Uterus (tissue), 4 donors: ENCODE results near the gene TIRAP. TPM values are rescaled to one million over a fixed set of nuclear protein-coding genes. Genes with fewer than 3 reads are reported as not detected.

ENCODE experiments used
- DNase-seq, 2 donors: peaks; one replicate each; pipeline ENCODE4 v3.0.0-alpha.2; 2019 to 2020
- H3K27ac ChIP-seq, 2 donors: fragments of 200-600 bp; sonication (generic); 1 replicate in 1 of 2; 2 replicates in 1 of 2; pipeline ENCODE4 v1.5.1; 2016 to 2018
- H3K27me3 ChIP-seq, 2 donors: fragments of 200-600 bp; sonication (generic); one replicate each; pipeline ENCODE4 v1.5.1; 2018 to 2019; ENCODE audit warnings: control low read depth in 1 of 2
- H3K36me3 ChIP-seq, 2 donors: fragments of 200-600 bp; sonication (generic); one replicate each; pipeline ENCODE4 v1.5.1; 2019; ENCODE audit warnings: control low read depth in 1 of 2
- H3K4me1 ChIP-seq, 2 donors: fragments of 200-600 bp; sonication (generic); one replicate each; pipeline ENCODE4 v1.5.1; 2018 to 2019; ENCODE audit warnings: control low read depth in 1 of 2
- H3K4me3 ChIP-seq, 2 donors: fragments of 200-600 bp; sonication (generic); 1 replicate in 1 of 2; 2 replicates in 1 of 2; pipeline ENCODE4 v1.5.1; 2018 to 2019; ENCODE audit warnings: mild to moderate bottlenecking in 1 of 2
- H3K9me3 ChIP-seq, 2 donors: fragments of 200-600 bp; sonication (generic); one replicate each; pipeline ENCODE4 v1.5.1; 2019; ENCODE audit warnings: control low read depth in 1 of 2
- POLR2A ChIP-seq, 2 donors: fragments of 450-650 bp; IDR thresholded peaks; one replicate each; pipeline ENCODE4 v1.6.1; 2016; ENCODE audit warnings: antibody characterized with exemption in 2 of 2, mild to moderate bottlenecking in 1 of 2, moderate library complexity in 1 of 2
- intact Hi-C: fragments of 100-400 bp; cut with DNase I; formaldehyde crosslinking; loops from one replicate; pipeline ENCODE4 v1.15.1; 2023; ENCODE audit warnings: low total_unique reads
- total RNA-seq, 4 donors: library from RNA; depleted of rRNA in 3 of 4; stranded (reverse); fragments of >200 nt in 3 of 4; gene quantifications; one replicate each; pipeline versions ENCODE4 v1.1.0 to v1.2.4, GENCODE V29; 2014 to 2023
- TF ChIP-seq, protein P1 (sequence below), 4 experiments: fragments of 200-600 bp in 2 of 4; fragments of 450-650 bp in 2 of 4; sonication (generic) in 2 of 4; IDR thresholded peaks; one replicate each; pipeline ENCODE4 v1.5.1; 2016 to 2019; ENCODE audit warnings: antibody characterized with exemption in 4 of 4, mild to moderate bottlenecking in 2 of 4, moderate library complexity in 1 of 4
- donor health status: DM: yes; HTN: yes; CAD: no.

Gene TIRAP
- total RNA-seq, 4 donors from 2014 or later, result 0.88 to 17.7 (median 5.0) TPM

GRCh38 chr11:126256216-126256615 is 26.7 kb upstream of the TIRAP start:
- intact Hi-C loops, result no loop called here
- H3K4me1 ChIP-seq, result no peaks in the 10 kb centered on the region
- TF ChIP-seq POLR2A (IDR thresholded peaks at IDR 0.05), result no peak
- TF ChIP-seq, protein P1, sequence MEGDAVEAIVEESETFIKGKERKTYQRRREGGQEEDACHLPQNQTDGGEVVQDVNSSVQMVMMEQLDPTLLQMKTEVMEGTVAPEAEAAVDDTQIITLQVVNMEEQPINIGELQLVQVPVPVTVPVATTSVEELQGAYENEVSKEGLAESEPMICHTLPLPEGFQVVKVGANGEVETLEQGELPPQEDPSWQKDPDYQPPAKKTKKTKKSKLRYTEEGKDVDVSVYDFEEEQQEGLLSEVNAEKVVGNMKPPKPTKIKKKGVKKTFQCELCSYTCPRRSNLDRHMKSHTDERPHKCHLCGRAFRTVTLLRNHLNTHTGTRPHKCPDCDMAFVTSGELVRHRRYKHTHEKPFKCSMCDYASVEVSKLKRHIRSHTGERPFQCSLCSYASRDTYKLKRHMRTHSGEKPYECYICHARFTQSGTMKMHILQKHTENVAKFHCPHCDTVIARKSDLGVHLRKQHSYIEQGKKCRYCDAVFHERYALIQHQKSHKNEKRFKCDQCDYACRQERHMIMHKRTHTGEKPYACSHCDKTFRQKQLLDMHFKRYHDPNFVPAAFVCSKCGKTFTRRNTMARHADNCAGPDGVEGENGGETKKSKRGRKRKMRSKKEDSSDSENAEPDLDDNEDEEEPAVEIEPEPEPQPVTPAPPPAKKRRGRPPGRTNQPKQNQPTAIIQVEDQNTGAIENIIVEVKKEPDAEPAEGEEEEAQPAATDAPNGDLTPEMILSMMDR (IDR thresholded peaks at IDR 0.05), result no peak
- H3K27me3 ChIP-seq, result no peaks in the 10 kb centered on the region
- no peak for DNase-seq
- no peaks in the 10 kb centered on the region for H3K9me3 ChIP-seq
- H3K4me3 ChIP-seq, result no peak overlapping the region
- no peak overlapping the region for H3K27ac ChIP-seq
- no peaks in the 10 kb centered on the region for H3K36me3 ChIP-seq

DNA sequence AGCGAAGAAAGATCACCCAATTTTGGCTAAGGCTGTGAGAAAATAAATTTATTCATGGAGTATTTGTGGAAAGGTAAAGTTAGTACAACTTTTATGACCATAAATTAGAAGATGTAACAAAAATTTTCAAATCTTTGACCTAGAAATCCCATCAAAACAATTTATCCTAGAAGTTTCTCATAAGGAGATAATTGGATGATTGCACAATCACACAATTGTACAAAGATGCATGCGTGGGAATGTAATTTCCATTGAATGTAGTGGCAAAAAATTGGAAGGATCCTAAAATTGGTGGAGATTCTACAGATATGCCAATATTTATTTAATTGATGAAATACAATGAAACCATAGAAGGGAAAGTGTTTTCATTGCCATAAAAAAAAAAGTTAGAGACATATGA is 25.7 kb upstream of the TIRAP start:
- Histone ChIP-seq H3K4me3 (no peak overlapping the region), H3K27ac (no peak overlapping the region), H3K4me1 (no peaks in the 10 kb centered on the region), H3K27me3 (no peaks in the 10 kb centered on the region), H3K9me3 (no peaks in the 10 kb centered on the region), H3K36me3 (no peaks in the 10 kb centered on the region)
- TF ChIP-seq POLR2A (IDR thresholded peaks at IDR 0.05), result no peak
- TF ChIP-seq, protein P1 (IDR thresholded peaks at IDR 0.05), result no peak
- intact Hi-C loops, result no loop called here
- DNase-seq, result no peak

- no peaks in the 10 kb centered on the region for H3K4me1 ChIP-seq
- intact Hi-C loops, result no loop called here
- TF ChIP-seq, protein P1 (IDR thresholded peaks at IDR 0.05), result no peak
- TF ChIP-seq POLR2A (IDR thresholded peaks at IDR 0.05), result no peak
- no peak overlapping the region for H3K27ac ChIP-seq
- no peak overlapping the region for H3K4me3 ChIP-seq
- no peak for DNase-seq
- no peaks in the 10 kb centered on the region for H3K9me3 ChIP-seq
- H3K36me3 ChIP-seq, result no peaks in the 10 kb centered on the region
- H3K27me3 ChIP-seq, result no peaks in the 10 kb centered on the region
Measured at GRCh38 chr11:126257764-126258163, 25.1 kb upstream of the TIRAP start.

- Histone ChIP-seq H3K27me3 (no peaks in the 10 kb centered on the region), H3K36me3 (no peaks in the 10 kb centered on the region), H3K4me3 (no peak overlapping the region), H3K27ac (no peak overlapping the region), H3K4me1 (no peaks in the 10 kb centered on the region), H3K9me3 (no peaks in the 10 kb centered on the region)
- no peak for DNase-seq
- TF ChIP-seq, protein P1 (IDR thresholded peaks at IDR 0.05), result no peak
- no peak for TF ChIP-seq POLR2A (IDR thresholded peaks at IDR 0.05)
- intact Hi-C loops, result no loop called here
Measured at GRCh38 chr11:126262216-126262615, 20.7 kb upstream of the TIRAP start.

DNA sequence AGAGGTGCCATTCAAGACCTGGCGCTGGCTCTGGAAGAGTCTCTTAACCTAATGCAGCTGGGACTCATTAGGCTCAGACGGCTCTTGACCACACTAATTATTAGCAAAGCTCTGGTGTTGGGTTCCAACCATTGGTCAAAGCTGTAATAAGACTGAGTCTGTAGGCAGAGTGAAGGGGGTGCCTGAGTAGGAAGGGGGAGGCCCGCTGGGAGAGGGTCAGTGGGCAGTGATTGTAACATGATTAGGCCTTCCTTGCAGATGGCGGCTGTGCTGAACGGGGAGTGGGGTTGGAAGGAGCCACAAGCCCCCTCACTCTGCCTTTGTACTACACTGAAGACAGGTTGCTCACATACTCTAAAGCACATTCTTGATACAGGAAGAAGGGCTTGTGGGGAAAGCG is 19.4 kb upstream of the TIRAP start:
- H3K27me3 ChIP-seq, result no peaks in the 10 kb centered on the region
- no peak overlapping the region for H3K27ac ChIP-seq
- H3K9me3 ChIP-seq, result no peaks in the 10 kb centered on the region
- intact Hi-C loops, result no loop called here
- H3K4me1 ChIP-seq, result peaks cover 0 to 6% of the 10 kb centered on the region in 2 donors
- TF ChIP-seq, protein P1 (IDR thresholded peaks at IDR 0.05), result no peak
- TF ChIP-seq POLR2A (IDR thresholded peaks at IDR 0.05), result no peak
- no peaks in the 10 kb centered on the region for H3K36me3 ChIP-seq
- H3K4me3 ChIP-seq, result no peak overlapping the region
- no peak for DNase-seq
